ENCODE results near the gene CUL2. TPM values are rescaled to one million over a fixed set of nuclear protein-coding genes. Genes with fewer than 3 reads are reported as not detected.
A peak's percentile ranks its signal among the peaks of the same experiment; 100 is the strongest.

The CUL2 gene
- polyA plus RNA-seq, 1 of the 3 experiments (the other 2 are of a cell fraction) = 13.1 TPM

GRCh38 chr10:35035606-35036005 lies 54.5 kb downstream of the CUL2 start:
- WGBS (ENCODE audit: low lambda C conversion rate) = 82% methylated on average over 1 of the region's 1 CpG
- Histone ChIP-seq H3K27ac (ENCODE audit: low read depth in 2 of 2, low read length in 1 of 2) (no peak overlapping the region), H3K9me3 (no peaks in the 10 kb centered on the region), H4K20me1 (ENCODE audit: insufficient read depth) (no peaks in the 10 kb centered on the region), H3K27me3 (ENCODE audit: insufficient read depth) (no peaks in the 10 kb centered on the region), H3F3A (replicated peaks; ENCODE audit: insufficient read depth) (no peaks in the 10 kb centered on the region), H3K4me2 (no peak overlapping the region), H2AFZ (ENCODE audit: low read depth) (no peak overlapping the region), H3K36me3 (replicated peaks in 1 of 2; ENCODE audit: control insufficient read depth in 1 of 2, insufficient read depth in 2 of 2, low read length in 1 of 2) (peaks cover 48 to 77% of the 10 kb centered on the region in 2 experiments), H3K4me3 (ENCODE audit: low read depth in 2 of 2, low read length in 1 of 2) (no peak overlapping the region), H3K9ac (no peak overlapping the region), H3K9me2 (no peaks in the 10 kb centered on the region), H3K4me1 (ENCODE audit: control insufficient read depth in 1 of 2, insufficient read depth in 2 of 2, low read depth in 1 of 2, low read length in 1 of 2) (peaks cover 0 to 3% of the 10 kb centered on the region in 2 experiments; a peak in 1 of 4 replicates), H3K79me2 (ENCODE audit: insufficient read depth) (no peaks in the 10 kb centered on the region; the same call in 1 of the 2 replicates)
- ChIA-PET CTCF (interaction anchor here (0.6 to 1.2 kb wide), 2 partner anchors 9 to 1882 kb away, joined by 3 read pairs; no protein-coding TSS in a partner anchor), POLR2A (no interaction called here)
- DNase-seq = no peak
- TF ChIP-seq RFX5 (IDR thresholded peaks at IDR 0.05; ENCODE audit: low read length) = no peak
- no peak for TF ChIP-seq CTCF (IDR thresholded peaks at IDR 0.05)
- TF ChIP-seq TAF1 (IDR thresholded peaks at IDR 0.05; ENCODE audit: borderline replicate concordance, low read depth, low read length) = no peak
- TF ChIP-seq FOXJ3 (CRISPR knock-in tag; IDR thresholded peaks at IDR 0.05) = no peak
- no peak for TF ChIP-seq SIN3A (IDR thresholded peaks at IDR 0.05; ENCODE audit: borderline replicate concordance, low read depth, low read length)
- no peak for TF ChIP-seq PBX3 (IDR thresholded peaks at IDR 0.05)
- no peak for TF ChIP-seq FOSL2 (IDR thresholded peaks at IDR 0.05; ENCODE audit: borderline replicate concordance, low read depth)

DNA sequence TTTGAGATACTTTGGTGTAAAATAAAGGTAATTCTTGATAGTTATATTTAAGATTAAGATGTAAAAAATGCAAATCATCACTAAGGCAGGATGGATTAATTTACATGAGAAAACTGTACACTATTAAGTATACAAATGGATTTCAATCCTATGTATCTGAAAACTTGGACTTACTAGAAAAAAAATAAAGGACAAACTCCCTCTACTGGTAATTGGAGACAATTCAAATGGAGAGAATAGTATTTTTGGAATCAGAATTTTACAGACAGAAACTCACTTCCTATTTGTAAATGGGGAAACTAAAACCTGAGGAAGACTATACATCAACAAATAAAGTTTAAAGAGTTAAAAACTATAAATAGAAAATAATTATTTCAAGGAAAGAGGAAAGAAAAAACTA lies 62.6 kb downstream of the CUL2 start:
- Histone ChIP-seq H3K9ac (no peak overlapping the region), H3K4me3 (ENCODE audit: low read depth in 2 of 2, low read length in 1 of 2) (no peak overlapping the region), H3K4me1 (ENCODE audit: control insufficient read depth in 1 of 2, insufficient read depth in 2 of 2, low read depth in 1 of 2, low read length in 1 of 2) (no peaks in the 10 kb centered on the region; a peak in 1 of 4 replicates), H2AFZ (ENCODE audit: low read depth) (no peak overlapping the region), H3K27ac (ENCODE audit: low read depth in 2 of 2, low read length in 1 of 2) (peak overlapping the region in 1 of 2 experiments; percentile 31; a peak in 1 of 4 replicates), H3K36me3 (replicated peaks in 1 of 2; ENCODE audit: control insufficient read depth in 1 of 2, insufficient read depth in 2 of 2, low read length in 1 of 2) (peaks cover 67 to 74% of the 10 kb centered on the region in 2 experiments), H3K79me2 (ENCODE audit: insufficient read depth) (no peaks in the 10 kb centered on the region), H3K9me2 (no peaks in the 10 kb centered on the region; the same call in 1 of the 2 replicates), H4K20me1 (ENCODE audit: insufficient read depth) (no peaks in the 10 kb centered on the region), H3K4me2 (no peak overlapping the region), H3K27me3 (ENCODE audit: insufficient read depth) (no peaks in the 10 kb centered on the region), H3K9me3 (no peaks in the 10 kb centered on the region), H3F3A (replicated peaks; ENCODE audit: insufficient read depth) (peaks cover 21% of the 10 kb centered on the region)
- ChIA-PET POLR2A (no interaction called here), CTCF (interaction anchor here (0.6 to 5.0 kb wide), 19 partner anchors 10 to 372 kb away, joined by 3 to 27 read pairs (median 4); no protein-coding TSS in a partner anchor)
- peak; percentile 32 for DNase-seq
- TF ChIP-seq, protein P1, sequence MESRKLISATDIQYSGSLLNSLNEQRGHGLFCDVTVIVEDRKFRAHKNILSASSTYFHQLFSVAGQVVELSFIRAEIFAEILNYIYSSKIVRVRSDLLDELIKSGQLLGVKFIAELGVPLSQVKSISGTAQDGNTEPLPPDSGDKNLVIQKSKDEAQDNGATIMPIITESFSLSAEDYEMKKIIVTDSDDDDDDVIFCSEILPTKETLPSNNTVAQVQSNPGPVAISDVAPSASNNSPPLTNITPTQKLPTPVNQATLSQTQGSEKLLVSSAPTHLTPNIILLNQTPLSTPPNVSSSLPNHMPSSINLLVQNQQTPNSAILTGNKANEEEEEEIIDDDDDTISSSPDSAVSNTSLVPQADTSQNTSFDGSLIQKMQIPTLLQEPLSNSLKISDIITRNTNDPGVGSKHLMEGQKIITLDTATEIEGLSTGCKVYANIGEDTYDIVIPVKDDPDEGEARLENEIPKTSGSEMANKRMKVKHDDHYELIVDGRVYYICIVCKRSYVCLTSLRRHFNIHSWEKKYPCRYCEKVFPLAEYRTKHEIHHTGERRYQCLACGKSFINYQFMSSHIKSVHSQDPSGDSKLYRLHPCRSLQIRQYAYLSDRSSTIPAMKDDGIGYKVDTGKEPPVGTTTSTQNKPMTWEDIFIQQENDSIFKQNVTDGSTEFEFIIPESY (IDR thresholded peaks at IDR 0.05; ENCODE audit: borderline replicate concordance, low read depth) = no peak
- no peak for TF ChIP-seq NFIC (IDR thresholded peaks at IDR 0.05; ENCODE audit: borderline replicate concordance)
- peak; percentile 49 for TF ChIP-seq RAD21 (IDR thresholded peaks at IDR 0.05; ENCODE audit: low read length)
- no peak for TF ChIP-seq MXI1 (IDR thresholded peaks at IDR 0.05; ENCODE audit: low read depth, low read length)
- peak; percentile 30 for TF ChIP-seq SMC3 (IDR thresholded peaks at IDR 0.05; ENCODE audit: low read depth, low read length)
- TF ChIP-seq, protein P2, sequence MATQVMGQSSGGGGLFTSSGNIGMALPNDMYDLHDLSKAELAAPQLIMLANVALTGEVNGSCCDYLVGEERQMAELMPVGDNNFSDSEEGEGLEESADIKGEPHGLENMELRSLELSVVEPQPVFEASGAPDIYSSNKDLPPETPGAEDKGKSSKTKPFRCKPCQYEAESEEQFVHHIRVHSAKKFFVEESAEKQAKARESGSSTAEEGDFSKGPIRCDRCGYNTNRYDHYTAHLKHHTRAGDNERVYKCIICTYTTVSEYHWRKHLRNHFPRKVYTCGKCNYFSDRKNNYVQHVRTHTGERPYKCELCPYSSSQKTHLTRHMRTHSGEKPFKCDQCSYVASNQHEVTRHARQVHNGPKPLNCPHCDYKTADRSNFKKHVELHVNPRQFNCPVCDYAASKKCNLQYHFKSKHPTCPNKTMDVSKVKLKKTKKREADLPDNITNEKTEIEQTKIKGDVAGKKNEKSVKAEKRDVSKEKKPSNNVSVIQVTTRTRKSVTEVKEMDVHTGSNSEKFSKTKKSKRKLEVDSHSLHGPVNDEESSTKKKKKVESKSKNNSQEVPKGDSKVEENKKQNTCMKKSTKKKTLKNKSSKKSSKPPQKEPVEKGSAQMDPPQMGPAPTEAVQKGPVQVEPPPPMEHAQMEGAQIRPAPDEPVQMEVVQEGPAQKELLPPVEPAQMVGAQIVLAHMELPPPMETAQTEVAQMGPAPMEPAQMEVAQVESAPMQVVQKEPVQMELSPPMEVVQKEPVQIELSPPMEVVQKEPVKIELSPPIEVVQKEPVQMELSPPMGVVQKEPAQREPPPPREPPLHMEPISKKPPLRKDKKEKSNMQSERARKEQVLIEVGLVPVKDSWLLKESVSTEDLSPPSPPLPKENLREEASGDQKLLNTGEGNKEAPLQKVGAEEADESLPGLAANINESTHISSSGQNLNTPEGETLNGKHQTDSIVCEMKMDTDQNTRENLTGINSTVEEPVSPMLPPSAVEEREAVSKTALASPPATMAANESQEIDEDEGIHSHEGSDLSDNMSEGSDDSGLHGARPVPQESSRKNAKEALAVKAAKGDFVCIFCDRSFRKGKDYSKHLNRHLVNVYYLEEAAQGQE (IDR thresholded peaks at IDR 0.05; ENCODE audit: low read depth, low read length) = no peak
- TF ChIP-seq PBX3 (IDR thresholded peaks at IDR 0.05) = no peak
- TF ChIP-seq NRF1 (IDR thresholded peaks at IDR 0.05; ENCODE audit: low read depth, low read length) = no peak
- no peak for TF ChIP-seq CHD2 (IDR thresholded peaks at IDR 0.05; ENCODE audit: low read length, partially characterized antibody)

Data from SK-N-SH (cell line).